ENCODE measurements around the gene RGS21.

The RGS21 gene

DNA sequence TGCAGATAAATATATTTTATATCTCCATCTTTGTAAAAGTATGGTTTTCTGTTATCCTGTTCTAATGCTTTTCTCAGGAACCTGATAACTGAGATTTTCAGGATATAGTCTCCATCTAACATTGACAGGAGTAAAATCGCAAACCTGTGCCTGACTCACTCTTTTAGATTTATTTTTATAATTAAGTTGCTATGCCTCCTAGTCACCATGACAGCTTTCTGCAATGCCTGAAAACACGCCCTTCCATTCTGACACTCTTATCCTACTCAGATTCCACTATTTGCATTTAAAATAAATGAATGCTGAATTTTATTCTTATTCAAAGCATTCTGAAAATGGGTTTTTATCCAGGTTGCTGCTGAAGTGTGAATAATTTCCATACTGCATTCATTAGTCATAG is 62.8 kb downstream of the RGS21 start:
- no peak for DNase-seq

DNA sequence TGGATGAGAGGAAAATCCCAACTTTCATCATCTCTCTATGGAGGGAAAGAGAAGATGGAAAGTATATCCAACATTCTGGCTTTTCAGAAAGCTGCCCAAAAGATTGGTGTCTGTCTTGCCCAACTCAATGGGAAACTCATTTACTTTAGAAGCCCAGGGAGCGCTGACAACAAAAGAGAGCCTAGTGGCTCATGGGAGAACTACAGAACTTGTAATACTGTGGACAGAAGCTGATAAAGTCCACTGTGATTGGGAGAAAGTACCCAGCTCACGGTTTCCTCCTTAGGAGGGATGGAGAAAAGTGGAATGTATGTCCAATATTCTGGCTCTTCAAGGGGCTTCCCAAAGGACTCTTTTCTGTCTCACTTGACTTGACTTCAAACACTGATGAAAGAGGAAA is 66.0 kb downstream of the RGS21 start:
- DNase-seq: no peak

DNA sequence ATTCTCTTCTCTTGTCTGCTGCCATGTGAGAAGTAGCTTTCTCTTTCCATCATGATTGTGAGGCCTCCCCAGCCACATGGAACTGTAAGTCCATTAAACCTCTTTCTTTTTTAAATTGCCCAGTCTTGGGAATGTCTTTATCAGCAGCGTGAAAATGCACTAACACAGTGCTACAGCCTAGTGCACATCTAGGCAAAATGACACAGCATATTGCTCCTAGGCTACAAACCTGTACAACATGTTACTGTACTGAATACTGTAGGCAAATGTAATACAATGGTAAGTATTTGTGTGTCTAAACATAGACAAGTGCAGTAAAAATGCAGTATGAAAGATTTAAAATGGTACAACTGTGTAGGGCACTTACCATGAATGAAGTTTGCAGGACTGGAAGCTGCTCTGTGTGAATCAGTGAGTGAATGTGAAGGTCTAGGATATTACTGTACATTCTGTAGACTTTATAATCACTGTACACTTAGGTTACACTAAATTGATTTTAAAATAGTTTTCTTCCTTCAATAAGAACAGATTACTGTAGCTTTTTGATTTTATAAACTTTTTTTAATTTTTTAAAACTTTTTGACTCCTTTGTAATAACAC is 69.4 kb downstream of the RGS21 start:
- DNase-seq: no peak

DNA sequence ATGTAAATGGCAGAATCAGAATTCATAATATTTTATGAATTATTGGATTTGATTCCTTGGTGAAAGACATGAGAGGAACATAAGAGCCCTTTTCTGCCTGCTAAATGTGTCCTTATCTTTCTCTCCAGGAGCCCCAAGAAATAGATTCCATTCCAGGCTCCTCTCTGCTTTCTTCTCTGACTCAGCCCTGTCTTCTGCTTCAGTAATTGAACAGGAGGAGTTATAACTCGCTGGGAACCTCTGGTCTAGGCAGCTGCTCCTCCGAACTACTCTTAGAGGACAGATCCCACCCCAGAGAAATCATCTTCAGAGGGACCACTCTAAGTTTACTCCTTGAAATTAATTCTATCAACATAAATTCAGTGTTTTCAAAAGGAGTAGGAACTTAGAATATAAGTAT is 78.4 kb downstream of the RGS21 start:
- no peak for DNase-seq

DNA sequence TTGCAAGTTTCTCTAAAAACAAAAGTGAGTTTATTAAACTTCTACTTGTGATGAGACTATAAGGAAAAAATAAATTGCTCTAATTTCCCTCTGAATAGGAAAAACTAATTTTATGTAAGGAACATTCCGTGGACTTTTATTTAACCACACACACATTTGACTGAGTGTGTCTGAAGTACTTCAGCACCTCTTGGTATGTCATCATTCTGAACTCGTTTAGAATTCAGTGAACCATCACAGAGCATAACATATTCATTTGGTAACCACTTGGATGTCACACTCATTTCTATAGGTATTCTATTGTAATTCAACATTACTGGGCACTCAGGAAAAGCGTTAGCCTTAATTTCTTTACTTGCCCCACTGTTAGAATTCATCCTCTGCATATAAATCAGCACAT is 79.1 kb downstream of the RGS21 start:
- DNase-seq: no peak

DNA sequence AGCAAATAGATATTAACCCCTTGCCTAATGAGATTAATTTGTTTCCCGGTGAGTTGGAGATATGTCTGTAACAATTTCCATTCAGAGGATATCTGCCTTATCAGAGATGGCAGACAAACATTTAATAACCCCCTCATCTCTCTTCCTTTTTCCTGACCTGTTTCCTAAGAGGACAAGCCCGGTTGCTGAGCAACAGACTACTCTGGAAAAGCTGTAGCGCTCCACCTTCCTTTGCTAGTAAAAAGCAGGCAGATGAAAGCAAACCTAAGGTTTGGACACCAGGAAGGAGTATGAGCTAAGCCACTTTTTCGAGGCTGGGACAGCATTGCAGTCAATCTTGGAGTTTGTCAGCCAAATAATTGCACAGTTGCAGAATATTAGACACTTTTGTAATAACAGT is 82.4 kb downstream of the RGS21 start:
- DNase-seq: no peak

DNA sequence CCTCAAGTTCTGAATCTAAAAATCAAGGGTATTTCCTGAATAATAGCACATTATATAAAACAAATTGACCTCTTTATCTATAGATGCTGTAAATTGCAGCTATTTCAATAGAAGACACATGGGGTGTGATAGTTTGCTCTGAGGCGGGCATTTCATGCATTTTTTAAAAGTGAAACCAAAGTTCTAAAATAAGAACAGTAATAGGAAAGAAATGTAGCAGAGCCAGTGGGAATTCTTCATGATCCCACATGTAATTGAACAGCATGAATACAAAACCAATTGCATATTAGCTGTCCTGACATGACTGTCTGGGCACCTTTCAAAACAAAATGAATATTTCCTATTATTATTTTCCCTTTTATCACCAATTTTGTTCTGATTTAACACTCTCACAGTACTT is 85.0 kb downstream of the RGS21 start:
- DNase-seq: no peak

DNA sequence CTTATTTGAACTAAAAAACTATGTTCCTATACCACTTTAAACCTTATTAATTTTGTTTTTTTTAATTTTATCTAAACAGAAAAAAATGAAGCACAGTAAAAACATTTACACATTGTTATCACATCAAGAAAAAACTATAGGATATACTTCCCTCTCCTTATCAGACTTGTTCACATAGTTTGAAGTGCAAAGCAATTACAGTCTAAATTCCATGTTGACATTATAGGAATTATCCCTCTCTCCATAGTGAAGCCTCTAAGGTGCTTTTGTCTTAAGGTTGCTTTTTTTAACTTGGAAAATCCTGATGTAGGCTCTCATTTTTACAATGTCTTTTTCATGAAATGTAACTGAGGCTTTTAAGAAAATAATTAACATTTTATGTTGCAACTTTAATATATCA is 85.8 kb downstream of the RGS21 start:
- no peak for DNase-seq

DNA sequence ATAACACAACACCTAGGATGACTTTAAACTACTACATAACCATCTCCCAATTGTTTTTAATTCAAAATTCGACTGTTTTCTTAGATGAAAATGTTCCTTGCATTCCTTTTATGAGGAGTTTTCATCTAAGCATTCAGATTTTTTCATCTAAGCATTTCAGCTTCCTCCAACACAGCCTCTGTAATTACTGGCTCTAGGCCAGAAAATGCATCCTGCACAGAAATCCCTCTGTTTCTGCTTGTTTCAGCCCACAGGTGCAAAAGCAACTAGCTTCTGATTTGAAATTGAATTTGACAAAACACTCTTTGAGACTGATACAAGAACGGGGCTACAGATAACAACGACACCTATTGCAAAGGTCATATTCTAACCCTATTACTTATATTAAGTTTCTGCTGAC is 90.4 kb downstream of the RGS21 start:
- no peak for DNase-seq

Data from NCI-H1417 treated with DMSO at 0.1 percent for 48 hours (cell line).